H9 (cell line): ENCODE results near the gene MTA3. TPM values are rescaled to one million over a fixed set of nuclear protein-coding genes. Genes with fewer than 3 reads are reported as not detected.

Experiments
- DNase-seq: peaks from one replicate; pipeline ENCODE4 v3.0.0-alpha.2; 2017
- H2AFZ ChIP-seq: one replicate; pipeline ENCODE4 v1.6.1; 2013; ENCODE audit warnings: mild to moderate bottlenecking, low read length, control low read depth, moderate library complexity
- H2AK5ac ChIP-seq: 2 replicates; pipeline ENCODE4 v1.6.1; 2013; ENCODE audit warnings: low read length, control low read depth, mixed read lengths; ENCODE audit not compliant: insufficient read length
- H2BK120ac ChIP-seq: one replicate; pipeline ENCODE4 v1.6.1; 2013; ENCODE audit warnings: low read depth, mild to moderate bottlenecking, low read length, control low read depth, inconsistent platforms; ENCODE audit not compliant: poor library complexity, severe bottlenecking
- H2BK12ac ChIP-seq: 2 replicates; pipeline ENCODE4 v1.6.1; 2013; ENCODE audit warnings: low read length, control low read depth, mixed read lengths, low read depth; ENCODE audit not compliant: insufficient read length
- H2BK15ac ChIP-seq: 2 replicates; pipeline ENCODE4 v1.6.1; 2013; ENCODE audit warnings: low read depth, low read length, control low read depth
- H2BK20ac ChIP-seq: one replicate; pipeline ENCODE4 v1.6.1; 2013; ENCODE audit warnings: low read depth, mild to moderate bottlenecking, low read length, control low read depth, inconsistent platforms; ENCODE audit not compliant: poor library complexity, severe bottlenecking
- H2BK5ac ChIP-seq: 2 replicates; pipeline ENCODE4 v1.6.1; 2013; ENCODE audit warnings: low read length, control low read depth, mixed read lengths; ENCODE audit not compliant: insufficient read length
- H3K14ac ChIP-seq: 2 replicates; pipeline ENCODE4 v1.6.1; 2013; ENCODE audit warnings: low read length, control low read depth; ENCODE audit not compliant: insufficient read depth
- H3K18ac ChIP-seq: 2 replicates; pipeline ENCODE4 v1.6.1; 2013; ENCODE audit warnings: low read depth, mild to moderate bottlenecking, mixed read lengths, low read length, control low read depth; ENCODE audit not compliant: insufficient read length
- H3K23ac ChIP-seq: 2 replicates; pipeline ENCODE4 v1.6.1; 2013; ENCODE audit warnings: low read length, control low read depth, mixed read lengths, low read depth; ENCODE audit not compliant: insufficient read length
- H3K23me2 ChIP-seq: 2 replicates; pipeline ENCODE4 v1.6.1; 2013; ENCODE audit warnings: low read depth, mild to moderate bottlenecking, mixed read lengths, low read length, control low read depth; ENCODE audit not compliant: insufficient read length, poor library complexity, severe bottlenecking
- H3K27ac ChIP-seq: 2 replicates; pipeline ENCODE4 v1.5.1; 2013; ENCODE audit warnings: low read length, control low read depth, mixed read lengths, low read depth; ENCODE audit not compliant: insufficient read length
- H3K27me3 ChIP-seq: 2 replicates; pipeline ENCODE4 v1.6.1; 2013; ENCODE audit warnings: low read length, control low read depth, inconsistent platforms; ENCODE audit not compliant: insufficient read depth
- H3K4ac ChIP-seq: 2 replicates; pipeline ENCODE4 v1.6.1; 2013; ENCODE audit warnings: low read depth, mild to moderate bottlenecking, control low read depth, inconsistent platforms, low read length, moderate library complexity
- H3K4me1 ChIP-seq: 2 replicates; pipeline ENCODE4 v1.6.1; 2013; ENCODE audit warnings: low read length, control low read depth, inconsistent platforms; ENCODE audit not compliant: insufficient read depth
- H3K4me2 ChIP-seq: 2 replicates; pipeline ENCODE4 v1.6.1; 2013; ENCODE audit warnings: low read length, control low read depth, mixed read lengths; ENCODE audit not compliant: insufficient read length, insufficient read depth
- H3K56ac ChIP-seq: 2 replicates; pipeline ENCODE4 v1.6.1; 2013; ENCODE audit warnings: low read depth, mild to moderate bottlenecking, mixed read lengths, low read length, control low read depth; ENCODE audit not compliant: insufficient read length
- H3K79me1 ChIP-seq: 2 replicates; pipeline ENCODE4 v1.6.1; 2013; ENCODE audit warnings: low read depth, mild to moderate bottlenecking, moderate library complexity, low read length, control low read depth, inconsistent platforms; ENCODE audit not compliant: insufficient read depth, poor library complexity, severe bottlenecking
- H3K79me2 ChIP-seq: 2 replicates; pipeline ENCODE4 v1.6.1; 2013; ENCODE audit warnings: low read length, control low read depth, inconsistent platforms; ENCODE audit not compliant: insufficient read depth
- H3K9ac ChIP-seq: 2 replicates; pipeline ENCODE4 v1.6.1; 2013; ENCODE audit warnings: low read length, control low read depth, mixed read lengths; ENCODE audit not compliant: insufficient read length; ENCODE audit errors: extremely low read depth
- H3K9me3 ChIP-seq: one replicate; pipeline ENCODE4 v1.6.1; 2013; ENCODE audit warnings: low read depth, low read length, inconsistent platforms; ENCODE audit not compliant: control insufficient read depth
- H3T11ph ChIP-seq: one replicate; pipeline ENCODE4 v1.6.1; 2013; ENCODE audit warnings: mild to moderate bottlenecking, low read length, control low read depth, inconsistent platforms
- H4K20me1 ChIP-seq: one replicate; pipeline ENCODE4 v1.6.1; 2013; ENCODE audit not compliant: control insufficient read depth, insufficient read length, insufficient read depth
- H4K5ac ChIP-seq: 2 replicates; pipeline ENCODE4 v1.6.1; 2013; ENCODE audit warnings: low read depth, mild to moderate bottlenecking, mixed read lengths, low read length, control low read depth; ENCODE audit not compliant: insufficient read length
- H4K8ac ChIP-seq: replicated peaks from 2 replicates; pipeline ENCODE4 v1.6.1; 2013; ENCODE audit warnings: low read length, control low read depth, mixed read lengths, low read depth; ENCODE audit not compliant: insufficient read length
- H4K91ac ChIP-seq: 2 replicates; pipeline ENCODE4 v1.6.1; 2013; ENCODE audit warnings: low read depth, mild to moderate bottlenecking, moderate library complexity, mixed read lengths, low read length, control low read depth; ENCODE audit not compliant: insufficient read length
- H3K27ac Mint-ChIP-seq, 3 experiments: 2 replicates in 2 of 3; 3 replicates in 1 of 3; pipeline ENCODE4 v1.8.0; 2020 to 2021; ENCODE audit warnings: mixed read lengths in 3 of 3, mild to moderate bottlenecking in 1 of 3, moderate library complexity in 1 of 3
- H3K27me3 Mint-ChIP-seq: 2 replicates; pipeline ENCODE4 v1.8.0; 2021; ENCODE audit warnings: low read depth, mild to moderate bottlenecking, moderate library complexity, mixed read lengths
- H3K36me3 Mint-ChIP-seq, 3 experiments: 2 replicates in 2 of 3; 3 replicates in 1 of 3; pipeline ENCODE4 v1.8.0; 2020 to 2021; ENCODE audit warnings: low read depth in 3 of 3, mixed read lengths in 3 of 3; ENCODE audit not compliant: insufficient read depth in 1 of 3
- H3K4me1 Mint-ChIP-seq, 2 experiments: 2 replicates each; pipeline ENCODE4 v1.8.0; 2020; ENCODE audit warnings: mixed read lengths in 2 of 2
- H3K4me3 Mint-ChIP-seq, 2 experiments: 2 replicates in 1 of 2; 3 replicates in 1 of 2; pipeline ENCODE4 v1.8.0; 2020 to 2021; ENCODE audit warnings: mild to moderate bottlenecking in 2 of 2, mixed read lengths in 2 of 2, moderate library complexity in 1 of 2
- H3K9me3 Mint-ChIP-seq, 2 experiments: 2 replicates in 1 of 2; 3 replicates in 1 of 2; pipeline ENCODE4 v1.8.0; 2020; ENCODE audit warnings: mild to moderate bottlenecking in 2 of 2, mixed read lengths in 2 of 2, moderate library complexity in 1 of 2
- WGBS: extraction: QIAGEN DNeasy Blood & Tissue Kit; methylation state at CpG from one replicate; pipeline ENCODE4 v1.1.7; 2013; ENCODE audit warnings: missing lambda C conversion rate, low lambda C conversion rate, mixed read lengths; ENCODE audit not compliant: insufficient read length; ENCODE audit errors: extremely low coverage; 5-methylcytosine and 5-hydroxymethylcytosine counted together
- total RNA-seq: library from RNA; stranded (reverse); gene quantifications from 2 replicates; pipeline ENCODE4 v1.2.1, GENCODE V29; 2021
- TF ChIP-seq, protein P1 (sequence below): fragments of 200-600 bp; sonication (generic); conservative IDR thresholded peaks from 3 replicates; pipeline ENCODE4 v1.8.0; 2021; ENCODE audit warnings: antibody characterized with exemption, mild to moderate bottlenecking

MTA3 gene
- total RNA-seq, 1 experiment from 2014 or later, result 253 TPM

DNA sequence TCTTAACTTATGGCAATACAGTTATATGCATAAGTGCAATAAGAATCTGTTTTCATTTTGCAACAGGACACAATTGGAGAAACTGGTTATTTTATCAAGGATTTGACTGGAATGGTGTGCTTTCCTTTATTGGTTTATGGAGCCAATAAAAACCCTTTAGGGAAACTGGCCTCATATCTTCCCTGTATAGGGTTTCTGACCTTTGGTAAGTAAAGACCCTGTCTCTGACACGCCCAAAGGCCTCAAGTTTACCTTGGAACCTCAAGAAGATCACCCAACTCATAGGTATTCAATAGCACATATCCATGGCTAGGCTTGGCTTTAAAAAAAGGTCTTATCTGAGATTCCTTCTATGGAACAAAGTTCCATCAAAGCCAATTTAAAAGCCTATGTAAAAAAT is 212.7 kb downstream of the MTA3 start:
- no peak overlapping the region for H3K9ac ChIP-seq
- no CpG with 5 or more reads among the region's 1 CpG for WGBS
- no peak overlapping the region for H4K5ac ChIP-seq
- no peak overlapping the region for H2AFZ ChIP-seq
- no peak overlapping the region for H2BK120ac ChIP-seq
- H2BK12ac ChIP-seq, result no peak overlapping the region
- no peak overlapping the region for H2BK20ac ChIP-seq
- H3K79me2 ChIP-seq, result no peaks in the 10 kb centered on the region
- H3K23ac ChIP-seq, result no peak overlapping the region
- H3K4me2 ChIP-seq, result no peak overlapping the region
- DNase-seq, result no peak
- H2AK5ac ChIP-seq, result no peak overlapping the region
- no peak overlapping the region for H3T11ph ChIP-seq
- no peak overlapping the region for H4K91ac ChIP-seq
- no peak overlapping the region for H2BK15ac ChIP-seq
- Mint-ChIP-seq H3K9me3 (peaks cover 48 to 49% of the 10 kb centered on the region in 2 experiments), H3K36me3 (peaks cover 15 to 54% (median 40%) of the 10 kb centered on the region in 3 experiments), H3K27me3 (no peaks in the 10 kb centered on the region; the same call in 1 of the 2 replicates), H3K27ac (no peak overlapping the region), H3K4me1 (peaks cover 0 to 6% of the 10 kb centered on the region in 2 experiments; a peak in 2 of 4 replicates), H3K4me3 (no peak overlapping the region)
- no peaks in the 10 kb centered on the region for H4K20me1 ChIP-seq
- no peak overlapping the region for H3K14ac ChIP-seq
- no peaks in the 10 kb centered on the region for H3K79me1 ChIP-seq
- no peaks in the 10 kb centered on the region for H3K23me2 ChIP-seq
- peaks cover 7% of the 10 kb centered on the region for H3K9me3 ChIP-seq
- H4K8ac ChIP-seq, result no peak overlapping the region
- H3K18ac ChIP-seq, result no peak overlapping the region
- TF ChIP-seq, protein P1, sequence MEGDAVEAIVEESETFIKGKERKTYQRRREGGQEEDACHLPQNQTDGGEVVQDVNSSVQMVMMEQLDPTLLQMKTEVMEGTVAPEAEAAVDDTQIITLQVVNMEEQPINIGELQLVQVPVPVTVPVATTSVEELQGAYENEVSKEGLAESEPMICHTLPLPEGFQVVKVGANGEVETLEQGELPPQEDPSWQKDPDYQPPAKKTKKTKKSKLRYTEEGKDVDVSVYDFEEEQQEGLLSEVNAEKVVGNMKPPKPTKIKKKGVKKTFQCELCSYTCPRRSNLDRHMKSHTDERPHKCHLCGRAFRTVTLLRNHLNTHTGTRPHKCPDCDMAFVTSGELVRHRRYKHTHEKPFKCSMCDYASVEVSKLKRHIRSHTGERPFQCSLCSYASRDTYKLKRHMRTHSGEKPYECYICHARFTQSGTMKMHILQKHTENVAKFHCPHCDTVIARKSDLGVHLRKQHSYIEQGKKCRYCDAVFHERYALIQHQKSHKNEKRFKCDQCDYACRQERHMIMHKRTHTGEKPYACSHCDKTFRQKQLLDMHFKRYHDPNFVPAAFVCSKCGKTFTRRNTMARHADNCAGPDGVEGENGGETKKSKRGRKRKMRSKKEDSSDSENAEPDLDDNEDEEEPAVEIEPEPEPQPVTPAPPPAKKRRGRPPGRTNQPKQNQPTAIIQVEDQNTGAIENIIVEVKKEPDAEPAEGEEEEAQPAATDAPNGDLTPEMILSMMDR, result no peak
- H3K56ac ChIP-seq, result no peak overlapping the region
- no peaks in the 10 kb centered on the region for H3K4me1 ChIP-seq
- H2BK5ac ChIP-seq, result no peak overlapping the region
- H3K27ac ChIP-seq, result no peak overlapping the region
- H3K4ac ChIP-seq, result no peak overlapping the region
- no peaks in the 10 kb centered on the region for H3K27me3 ChIP-seq
